Raji (cell line): ENCODE results near the gene KCNIP2.

Source experiments
- POLR2A ChIP-seq: IDR thresholded peaks from 2 replicates; pipeline ENCODE4 v1.6.1; 2011; ENCODE audit warnings: low read depth, low read length, control low read depth; ENCODE audit not compliant: insufficient read depth

The KCNIP2 gene

GRCh38 chr10:101843032-101844021 lies at the start of gene KCNIP2:
Gene KCNIP2 (minus strand): TSS chr10:101843800. CDS start chr10:101843568, 232 bp downstream.
- TF ChIP-seq POLR2A = 0 out of 2 replicates have a peak, but pooled peaks have one; percentile 28

- TF ChIP-seq POLR2A = no peak
Observed at GRCh38 chr10:101892782-101893391, 49.3 kb upstream of the KCNIP2 start.

- TF ChIP-seq POLR2A = no peak
Observed at GRCh38 chr10:101889256-101890210, 45.9 kb upstream of the KCNIP2 start.

- TF ChIP-seq POLR2A = no peak
Observed at GRCh38 chr10:101888251-101888949, 44.8 kb upstream of the KCNIP2 start.

GRCh38 chr10:101887775-101888174 lies 44.2 kb upstream of the KCNIP2 start:
- TF ChIP-seq POLR2A = no peak

- TF ChIP-seq POLR2A = no peak
Observed at GRCh38 chr10:101886521-101887312, 43.1 kb upstream of the KCNIP2 start.

GRCh38 chr10:101881036-101881774 lies 37.6 kb upstream of the KCNIP2 start:
- TF ChIP-seq POLR2A = no peak

- no peak for TF ChIP-seq POLR2A
Observed at GRCh38 chr10:101880232-101880573, 36.6 kb upstream of the KCNIP2 start.

- TF ChIP-seq POLR2A = no peak
Observed at GRCh38 chr10:101879456-101880231, 36.0 kb upstream of the KCNIP2 start.

GRCh38 chr10:101878869-101879268 lies 35.3 kb upstream of the KCNIP2 start:
- no peak for TF ChIP-seq POLR2A

GRCh38 chr10:101875068-101875688 lies 31.6 kb upstream of the KCNIP2 start:
- no peak for TF ChIP-seq POLR2A

- no peak for TF ChIP-seq POLR2A
Observed at GRCh38 chr10:101874252-101874651, 30.7 kb upstream of the KCNIP2 start.

- TF ChIP-seq POLR2A = no peak
Observed at GRCh38 chr10:101867931-101868330, 24.3 kb upstream of the KCNIP2 start.
